Measurements from ENCODE around the gene HMSD.
A peak's percentile ranks its signal among the peaks of the same experiment; 100 is the strongest.

HMSD gene

GRCh38 chr18:63994783-63995399, 45.8 kb downstream of the HMSD start:
- peak; percentile 29 for DNase-seq (ENCODE audit: low read depth)

- no peak for DNase-seq (ENCODE audit: low read depth)
These were observed 47.9 kb downstream of the HMSD start for GRCh38 chr18:63997041-63997440.

- no peak for DNase-seq (ENCODE audit: low read depth)
These were observed 48.5 kb downstream of the HMSD start for GRCh38 chr18:63997606-63998005.

DNA sequence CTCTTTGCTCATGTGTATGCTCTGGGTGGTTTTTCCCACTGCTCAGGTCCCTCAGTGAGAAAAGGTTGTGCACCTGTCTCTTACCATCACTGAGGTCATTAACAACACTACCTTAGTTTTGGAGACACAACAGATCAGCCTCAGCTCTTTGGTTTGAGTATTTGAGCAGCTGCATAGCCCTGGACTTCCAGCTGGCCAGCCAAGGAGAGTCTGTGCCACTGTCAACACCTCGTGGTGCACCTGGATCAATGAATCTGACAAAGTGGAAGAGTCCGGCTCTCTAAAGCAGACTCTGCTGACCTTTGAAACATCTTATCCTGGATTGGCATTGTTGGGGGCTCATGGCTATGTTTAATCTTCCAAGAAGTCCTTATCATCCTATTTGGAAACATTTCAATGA, 50.8 kb downstream of the HMSD start:
- no peak for DNase-seq (ENCODE audit: low read depth)

- no peak for DNase-seq (ENCODE audit: low read depth)
These were observed 53.5 kb downstream of the HMSD start for GRCh38 chr18:64002581-64002980.

GRCh38 chr18:64009305-64009704, 60.2 kb downstream of the HMSD start:
- DNase-seq (ENCODE audit: low read depth), result no peak
